GM10266 (cell line): Measurements from ENCODE around the gene DOK3.

ENCODE experiments used
- DNase-seq: peaks from one replicate; pipeline ENCODE4 v3.0.0; 2012; ENCODE audit errors: extremely low spot score
- TF ChIP-seq, protein P1 (sequence below): IDR thresholded peaks from 2 replicates; pipeline ENCODE4 v1.5.1; 2012; ENCODE audit warnings: mild to moderate bottlenecking, low read depth; ENCODE audit not compliant: control insufficient read depth, insufficient read depth; ENCODE audit errors: missing control alignments

The DOK3 gene

DNA sequence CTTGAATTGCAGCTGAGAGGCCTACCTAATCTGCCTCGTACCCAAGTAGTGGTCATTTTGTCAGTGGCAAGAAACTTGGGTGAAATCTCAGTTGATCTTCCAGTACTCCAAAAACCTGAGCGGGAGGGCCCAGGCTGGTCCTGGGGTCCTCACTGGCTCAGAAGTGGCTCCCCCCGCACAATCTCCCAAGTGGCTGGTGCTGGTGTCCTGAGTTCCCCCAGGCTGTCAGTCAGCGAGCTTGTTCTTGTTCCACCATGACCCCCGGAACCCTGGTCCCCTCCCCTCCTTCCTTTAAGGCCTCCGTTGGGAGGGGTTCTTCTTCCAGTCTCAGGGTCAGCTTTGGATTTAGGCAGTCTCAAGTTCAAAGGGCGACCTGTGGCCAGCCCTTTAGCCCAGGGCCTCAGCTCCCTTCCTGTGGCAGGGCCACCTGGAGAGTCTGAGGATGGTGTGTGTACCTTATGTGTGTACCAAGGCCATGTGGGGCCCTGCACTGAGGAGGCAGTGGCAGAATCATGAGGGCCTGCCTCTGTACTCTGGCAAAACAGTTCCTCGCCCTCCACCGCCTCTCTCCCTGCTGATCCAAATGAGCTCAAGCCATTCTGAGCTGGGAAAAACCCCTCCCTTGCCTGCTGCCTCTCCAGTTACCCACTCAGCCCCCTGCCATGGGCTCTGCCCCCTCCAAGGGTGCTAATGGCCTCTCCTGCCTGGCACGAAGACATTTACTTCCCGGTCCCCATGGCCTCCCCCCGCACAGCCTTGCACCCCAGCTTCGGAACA lies 31.7 kb downstream of the DOK3 start:
- TF ChIP-seq, protein P1, sequence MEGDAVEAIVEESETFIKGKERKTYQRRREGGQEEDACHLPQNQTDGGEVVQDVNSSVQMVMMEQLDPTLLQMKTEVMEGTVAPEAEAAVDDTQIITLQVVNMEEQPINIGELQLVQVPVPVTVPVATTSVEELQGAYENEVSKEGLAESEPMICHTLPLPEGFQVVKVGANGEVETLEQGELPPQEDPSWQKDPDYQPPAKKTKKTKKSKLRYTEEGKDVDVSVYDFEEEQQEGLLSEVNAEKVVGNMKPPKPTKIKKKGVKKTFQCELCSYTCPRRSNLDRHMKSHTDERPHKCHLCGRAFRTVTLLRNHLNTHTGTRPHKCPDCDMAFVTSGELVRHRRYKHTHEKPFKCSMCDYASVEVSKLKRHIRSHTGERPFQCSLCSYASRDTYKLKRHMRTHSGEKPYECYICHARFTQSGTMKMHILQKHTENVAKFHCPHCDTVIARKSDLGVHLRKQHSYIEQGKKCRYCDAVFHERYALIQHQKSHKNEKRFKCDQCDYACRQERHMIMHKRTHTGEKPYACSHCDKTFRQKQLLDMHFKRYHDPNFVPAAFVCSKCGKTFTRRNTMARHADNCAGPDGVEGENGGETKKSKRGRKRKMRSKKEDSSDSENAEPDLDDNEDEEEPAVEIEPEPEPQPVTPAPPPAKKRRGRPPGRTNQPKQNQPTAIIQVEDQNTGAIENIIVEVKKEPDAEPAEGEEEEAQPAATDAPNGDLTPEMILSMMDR: no peak
- no peak for DNase-seq

DNA sequence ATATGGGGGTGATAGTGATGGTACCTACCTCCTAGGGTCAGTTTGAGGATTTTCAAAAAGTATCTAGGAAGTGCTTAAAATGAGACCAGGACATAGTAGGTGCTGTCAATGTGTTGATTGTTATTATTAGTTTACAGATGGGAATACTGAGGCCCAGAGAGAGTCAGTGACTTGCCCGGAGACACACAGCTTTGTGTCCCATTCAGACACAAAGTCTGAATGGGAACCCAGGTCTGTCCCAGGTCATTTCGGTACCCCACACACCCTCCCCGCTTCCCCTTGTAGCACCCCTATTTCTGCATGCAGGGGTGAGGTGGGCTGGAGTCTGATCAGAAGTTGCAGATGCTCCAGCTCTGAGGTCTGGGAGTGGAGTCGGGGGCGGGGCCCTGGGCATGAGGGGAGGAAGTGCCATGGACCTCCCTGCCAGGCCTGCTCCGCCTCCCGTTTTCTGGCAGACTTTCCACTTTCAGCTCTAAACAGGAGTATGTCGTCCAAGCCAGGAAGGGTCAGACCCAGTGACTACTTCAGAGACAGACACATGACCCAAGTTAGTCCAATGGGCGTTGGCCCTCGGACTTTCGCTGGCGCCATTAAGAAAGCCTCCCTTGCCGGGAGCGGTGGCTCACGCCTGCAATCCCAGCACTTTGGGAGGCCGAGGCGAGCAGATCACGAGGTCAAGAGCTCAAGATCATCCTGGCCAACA lies 32.9 kb downstream of the DOK3 start:
- DNase-seq: no peak
- TF ChIP-seq, protein P1: no peak

DNA sequence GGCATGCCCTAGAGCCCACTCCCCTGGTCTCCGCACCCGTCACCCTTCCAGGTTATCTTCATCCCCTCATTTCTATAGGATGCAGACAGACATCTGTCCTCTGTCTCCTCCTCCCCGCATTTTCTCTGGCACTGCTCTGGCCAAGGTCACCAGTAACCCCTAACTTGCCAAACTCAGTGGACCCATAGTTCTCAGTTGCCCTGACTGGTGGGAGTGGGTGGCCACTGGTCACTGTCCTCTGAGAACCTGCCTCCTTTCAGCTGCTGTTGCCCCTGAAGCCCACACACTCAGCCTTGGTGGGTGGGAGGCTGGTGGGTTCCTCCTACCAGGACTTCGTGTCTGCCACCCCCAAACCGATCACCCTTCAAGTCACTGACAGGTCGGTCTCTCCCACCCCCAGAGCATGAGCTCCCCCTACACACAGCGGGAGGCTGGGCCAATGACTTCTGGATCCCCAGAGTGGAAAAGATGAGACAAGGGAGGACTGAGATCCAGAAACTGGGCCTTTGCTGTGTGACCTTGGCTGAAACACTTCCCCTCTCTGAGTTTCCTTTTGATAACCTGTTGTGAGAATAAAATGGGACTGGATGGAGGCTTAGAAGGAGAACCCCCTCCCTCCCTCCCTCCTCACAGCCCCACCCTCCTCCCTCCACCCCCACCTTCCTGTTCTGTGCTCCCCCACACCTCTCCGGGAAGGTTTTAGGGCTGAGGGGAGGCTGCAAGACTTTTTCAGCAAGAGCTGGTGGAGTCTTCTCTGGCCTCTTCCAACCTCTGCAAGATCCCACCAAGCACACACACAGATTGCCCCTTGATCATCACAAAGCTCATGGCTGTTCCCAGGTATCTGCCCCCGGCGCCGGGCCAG lies 33.8 kb downstream of the DOK3 start:
- TF ChIP-seq, protein P1: no peak
- no peak for DNase-seq

DNA sequence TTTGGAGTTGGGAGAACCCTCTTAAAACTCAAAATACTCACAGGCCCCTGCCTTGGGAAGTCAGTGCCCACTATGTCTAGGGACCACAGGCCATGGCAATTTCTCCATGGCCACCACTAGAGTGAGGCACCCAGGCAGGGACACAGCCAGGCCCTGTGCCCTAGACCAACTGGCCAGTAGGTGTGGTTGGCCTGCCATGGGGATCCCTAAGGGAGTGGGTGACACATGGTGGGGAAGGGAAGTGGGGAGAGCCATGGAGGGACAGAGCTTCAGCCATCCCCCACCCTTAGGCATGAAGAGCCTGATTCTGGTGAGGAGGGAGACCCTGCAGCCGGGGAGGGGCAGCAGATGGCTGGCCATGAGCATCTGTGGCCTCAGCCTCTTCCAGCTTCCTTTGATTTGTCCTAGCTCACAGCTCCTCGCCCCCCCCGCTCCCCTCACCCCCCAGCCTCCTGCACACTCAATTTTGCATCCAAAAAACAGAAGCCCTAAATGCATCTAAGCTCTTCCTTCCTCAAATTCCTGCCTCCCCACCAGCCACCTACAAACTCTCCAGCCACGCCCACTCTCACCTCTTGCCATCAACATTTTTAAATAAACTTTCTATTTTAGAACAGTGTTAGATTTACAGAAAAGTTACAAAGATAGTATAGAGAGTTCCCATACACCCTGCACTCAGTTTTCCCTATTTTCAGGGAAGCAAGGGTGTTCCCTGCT lies 34.6 kb downstream of the DOK3 start:
- no peak for DNase-seq
- TF ChIP-seq, protein P1: no peak

DNA sequence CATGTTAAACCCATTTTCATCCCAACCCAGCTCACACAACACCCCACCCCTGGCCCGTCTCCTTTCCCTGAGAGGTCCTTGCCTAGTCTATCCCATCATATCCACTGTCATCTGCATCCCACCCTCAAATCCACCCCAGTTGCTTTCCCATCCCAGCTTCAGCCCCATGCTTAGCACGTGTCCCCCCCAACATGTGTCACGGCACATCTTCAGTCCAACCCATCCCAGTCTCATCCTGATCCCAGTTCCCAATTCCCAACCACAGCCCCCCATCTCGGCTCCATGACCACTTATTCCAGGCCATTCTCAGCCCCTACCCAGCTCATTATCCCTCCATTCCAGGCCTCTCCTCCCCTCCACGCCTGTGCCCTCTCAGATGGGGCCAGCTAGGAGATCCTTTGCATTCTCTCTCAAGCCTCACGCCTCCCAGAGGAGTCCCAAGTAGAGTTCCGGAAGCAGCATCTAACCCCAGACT lies 35.6 kb downstream of the DOK3 start:
- TF ChIP-seq, protein P1: no peak
- no peak for DNase-seq

DNA sequence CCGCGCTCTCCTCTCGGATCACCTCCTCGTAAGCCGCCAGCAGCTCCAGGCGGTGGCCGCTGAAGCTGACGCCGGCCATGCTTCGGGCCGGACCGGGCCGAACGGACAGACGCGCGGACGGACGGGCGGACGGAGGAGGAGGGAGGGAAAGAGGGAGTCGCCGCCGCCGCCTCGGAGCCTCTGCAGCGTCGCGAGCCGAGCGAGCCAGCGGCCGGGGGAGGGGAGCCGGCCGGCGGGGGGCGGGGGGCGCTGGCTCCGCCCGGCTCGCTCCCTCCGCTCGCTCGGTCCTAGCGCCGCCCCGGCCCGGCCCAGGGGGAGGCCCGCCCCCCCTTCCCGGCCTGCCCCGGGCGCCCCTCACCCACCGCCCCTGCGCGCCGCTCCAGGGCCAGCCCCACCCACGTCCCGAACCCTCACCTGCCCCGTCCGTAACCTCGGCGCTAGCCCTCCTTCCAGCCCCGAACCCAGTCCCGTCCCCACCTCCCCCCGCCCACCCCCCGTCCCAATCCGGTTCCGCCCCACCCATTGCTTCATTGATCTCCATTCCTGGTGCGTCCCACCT lies 36.1 kb downstream of the DOK3 start, which contains the start of gene DBN1:
Gene DBN1, minus strand, starts transcription at position 192 of the 559 bp plus-strand sequence. Its CDS starts 113 bp downstream, at position 79.
- DNase-seq: peak; percentile 95
- TF ChIP-seq, protein P1: no peak
